ENCODE data around the gene CACNA1E. TPM values are rescaled to one million over a fixed set of nuclear protein-coding genes. Genes with fewer than 3 reads are reported as not detected.
"Not testable (repeated sequence)": the region's sequence is repeated elsewhere in the genome, so short reads cannot be mapped to it uniquely, and the experiment has no call there.

CACNA1E gene
- total and polyA plus RNA-seq, 5 donors from 2014 or later, result not detected

DNA sequence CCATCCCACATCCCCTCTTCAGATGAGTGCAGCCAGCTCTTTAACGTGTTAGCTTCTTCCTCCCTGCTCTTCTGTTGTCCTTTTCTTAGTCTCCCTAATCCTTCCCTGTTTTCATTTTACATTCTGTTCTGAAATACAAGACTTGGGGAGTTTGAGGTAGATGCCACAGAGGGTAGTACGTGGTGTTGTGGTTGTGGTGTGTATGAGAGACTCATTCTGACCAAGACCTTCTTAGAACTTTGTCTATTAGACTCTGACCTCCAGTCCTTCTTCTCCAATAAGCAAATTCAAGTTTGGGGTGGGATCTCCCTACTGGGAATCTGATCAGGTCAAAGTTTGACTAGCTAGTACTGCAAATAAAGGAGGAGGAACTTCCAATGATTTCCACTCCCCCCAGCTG, 39.5 kb downstream of the CACNA1E start:
- H3K9me3 Mint-ChIP-seq, result peaks cover 0 to 8% (median 0%) of the 10 kb centered on the region in 7 donors
- DNase-seq, result no peak
- no peaks in the 10 kb centered on the region for H3K36me3 Mint-ChIP-seq
- no peaks in the 10 kb centered on the region for H3K4me1 Mint-ChIP-seq
- Histone ChIP-seq H3K4me3 (ENCODE audit: low read depth, low read length) (no peak overlapping the region), H3K36me3 (ENCODE audit: control insufficient read depth, insufficient read depth, low read length) (no peaks in the 10 kb centered on the region), H3K27ac (ENCODE audit: insufficient read depth, low read length, poor library complexity, severe bottlenecking) (no peak overlapping the region), H3K9me3 (ENCODE audit: control insufficient read depth in 2 of 2, low read length in 2 of 2) (no peaks in the 10 kb centered on the region), H3K4me1 (ENCODE audit: control insufficient read depth, insufficient read depth, low read length, poor library complexity, severe bottlenecking) (no peaks in the 10 kb centered on the region), H3K27me3 (ENCODE audit: control insufficient read depth, insufficient read depth, low read length) (no peaks in the 10 kb centered on the region)
- no peak overlapping the region for H3K4me3 Mint-ChIP-seq
- H3K27me3 Mint-ChIP-seq, result peaks cover 20% of the 10 kb centered on the region
- peak overlapping the region in 1 of 3 donors; percentile 36 for H3K27ac Mint-ChIP-seq
- no peak for ATAC-seq (ENCODE audit: low read depth in 2 of 2)

DNA sequence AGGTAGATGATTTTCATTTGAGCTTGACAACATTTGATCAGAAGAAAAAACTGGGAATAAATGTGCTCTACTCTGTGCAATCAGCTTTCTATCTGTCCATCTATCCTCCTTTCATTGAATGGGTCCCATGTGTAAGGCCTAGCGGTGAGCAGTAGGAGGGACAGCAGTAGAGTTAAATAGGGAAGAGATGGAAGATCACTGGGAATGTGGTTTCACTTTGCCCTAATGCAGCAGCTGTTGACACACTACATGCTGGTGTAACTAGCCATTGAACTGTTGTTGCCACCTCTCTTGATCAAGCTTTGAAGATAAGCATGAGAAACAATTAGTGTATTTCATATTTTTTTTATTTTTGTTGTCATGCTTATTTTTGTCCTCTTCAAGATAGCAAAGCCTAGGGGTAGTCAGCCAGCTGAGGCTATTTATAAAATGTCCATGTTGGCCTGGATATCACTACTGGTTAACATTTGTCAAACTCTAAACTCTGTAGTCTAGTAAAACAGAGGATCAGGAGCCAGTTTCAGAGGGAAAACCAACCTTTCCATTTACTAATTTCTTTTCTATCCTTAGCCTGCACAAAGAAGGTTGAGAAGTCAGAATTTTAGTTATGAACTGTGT, 41.9 kb downstream of the CACNA1E start:
- no peaks in the 10 kb centered on the region for H3K27me3 ChIP-seq (ENCODE audit: control insufficient read depth, insufficient read depth, low read length)
- Mint-ChIP-seq H3K27me3 (peaks cover 17% of the 10 kb centered on the region), H3K4me3 (no peak overlapping the region), H3K36me3 (no peaks in the 10 kb centered on the region), H3K9me3 (peaks cover 0 to 16% (median 6%) of the 10 kb centered on the region in 7 donors), H3K27ac (no peak overlapping the region), H3K4me1 (no peaks in the 10 kb centered on the region)
- no peaks in the 10 kb centered on the region for H3K4me1 ChIP-seq (ENCODE audit: control insufficient read depth, insufficient read depth, low read length, poor library complexity, severe bottlenecking)
- H3K36me3 ChIP-seq (ENCODE audit: control insufficient read depth, insufficient read depth, low read length), result no peaks in the 10 kb centered on the region
- ATAC-seq (ENCODE audit: low read depth in 2 of 2), result no peak
- H3K27ac ChIP-seq (ENCODE audit: insufficient read depth, low read length, poor library complexity, severe bottlenecking), result no peak overlapping the region
- DNase-seq, result no peak
- H3K9me3 ChIP-seq (ENCODE audit: control insufficient read depth in 2 of 2, low read length in 2 of 2), result no peaks in the 10 kb centered on the region
- no peak overlapping the region for H3K4me3 ChIP-seq (ENCODE audit: low read depth, low read length)

DNA sequence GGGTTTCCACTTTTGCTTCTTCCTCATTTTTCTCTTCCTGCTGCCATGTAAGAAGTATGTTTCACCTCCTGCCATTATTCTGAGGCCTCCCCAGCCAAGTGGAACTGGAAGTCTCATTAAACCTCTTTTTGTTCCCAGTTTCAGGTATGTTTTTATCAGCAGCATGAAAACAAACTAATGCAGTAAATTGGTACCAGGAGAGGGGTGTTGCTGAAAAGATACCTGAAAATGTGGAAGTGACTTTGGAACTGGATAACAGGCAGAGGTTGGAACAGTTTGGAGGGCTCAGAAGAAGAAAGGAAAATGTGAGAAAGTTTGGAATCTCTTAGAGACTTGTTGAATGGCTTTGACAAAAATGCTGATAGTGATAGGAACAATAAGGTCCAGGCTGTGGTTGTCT, 44.9 kb downstream of the CACNA1E start:
- not testable (repeated sequence) for H3K4me1 ChIP-seq (ENCODE audit: control insufficient read depth, insufficient read depth, low read length, poor library complexity, severe bottlenecking); H3K36me3 ChIP-seq (ENCODE audit: control insufficient read depth, insufficient read depth, low read length); H3K27ac ChIP-seq (ENCODE audit: insufficient read depth, low read length, poor library complexity, severe bottlenecking); DNase-seq; ATAC-seq (ENCODE audit: low read depth in 2 of 2); H3K4me1 Mint-ChIP-seq; H3K27me3 ChIP-seq (ENCODE audit: control insufficient read depth, insufficient read depth, low read length); H3K9me3 ChIP-seq (ENCODE audit: control insufficient read depth in 2 of 2, low read length in 2 of 2); H3K4me3 ChIP-seq (ENCODE audit: low read depth, low read length); H3K36me3 Mint-ChIP-seq
- Mint-ChIP-seq H3K4me3 (peak overlapping the region in 1 of 4 donors; percentile 31), H3K27me3 (peaks cover 13% of the 10 kb centered on the region), H3K9me3 (peaks cover 0 to 16% (median 6%) of the 10 kb centered on the region in 7 donors), H3K27ac (peak overlapping the region in 1 of 3 donors; percentile 70)

DNA sequence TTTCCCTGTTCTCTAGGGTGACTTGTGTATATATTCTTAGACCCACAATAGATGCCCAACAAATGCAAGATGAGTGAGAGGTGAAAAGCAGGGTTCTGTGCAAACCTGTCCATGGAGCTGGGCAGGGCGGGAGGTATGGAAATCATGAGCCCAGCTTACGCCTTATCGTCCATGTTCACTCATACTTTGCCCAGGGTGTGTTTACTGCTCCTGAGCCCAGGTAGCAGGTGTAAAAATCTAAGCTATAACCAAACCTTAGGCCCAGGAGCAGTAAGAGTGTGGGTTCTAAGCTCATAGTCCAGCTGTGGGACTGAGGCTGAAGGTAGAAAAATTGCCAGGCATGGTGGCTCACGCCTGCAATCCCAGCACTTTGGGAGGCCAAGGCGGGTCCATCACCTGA, 48.1 kb downstream of the CACNA1E start:
- DNase-seq, result no peak
- no peak overlapping the region for H3K27ac ChIP-seq (ENCODE audit: insufficient read depth, low read length, poor library complexity, severe bottlenecking)
- no peak overlapping the region for H3K4me3 ChIP-seq (ENCODE audit: low read depth, low read length)
- Mint-ChIP-seq H3K9me3 (peaks cover 0 to 16% (median 6%) of the 10 kb centered on the region in 7 donors), H3K4me3 (no peak overlapping the region), H3K27ac (no peak overlapping the region), H3K27me3 (peaks cover 13% of the 10 kb centered on the region), H3K36me3 (no peaks in the 10 kb centered on the region), H3K4me1 (no peaks in the 10 kb centered on the region)
- ATAC-seq (ENCODE audit: low read depth in 2 of 2), result no peak
- H3K9me3 ChIP-seq (ENCODE audit: control insufficient read depth in 2 of 2, low read length in 2 of 2), result no peaks in the 10 kb centered on the region
- no peaks in the 10 kb centered on the region for H3K36me3 ChIP-seq (ENCODE audit: control insufficient read depth, insufficient read depth, low read length)
- H3K4me1 ChIP-seq (ENCODE audit: control insufficient read depth, insufficient read depth, low read length, poor library complexity, severe bottlenecking), result no peaks in the 10 kb centered on the region
- no peaks in the 10 kb centered on the region for H3K27me3 ChIP-seq (ENCODE audit: control insufficient read depth, insufficient read depth, low read length)

DNA sequence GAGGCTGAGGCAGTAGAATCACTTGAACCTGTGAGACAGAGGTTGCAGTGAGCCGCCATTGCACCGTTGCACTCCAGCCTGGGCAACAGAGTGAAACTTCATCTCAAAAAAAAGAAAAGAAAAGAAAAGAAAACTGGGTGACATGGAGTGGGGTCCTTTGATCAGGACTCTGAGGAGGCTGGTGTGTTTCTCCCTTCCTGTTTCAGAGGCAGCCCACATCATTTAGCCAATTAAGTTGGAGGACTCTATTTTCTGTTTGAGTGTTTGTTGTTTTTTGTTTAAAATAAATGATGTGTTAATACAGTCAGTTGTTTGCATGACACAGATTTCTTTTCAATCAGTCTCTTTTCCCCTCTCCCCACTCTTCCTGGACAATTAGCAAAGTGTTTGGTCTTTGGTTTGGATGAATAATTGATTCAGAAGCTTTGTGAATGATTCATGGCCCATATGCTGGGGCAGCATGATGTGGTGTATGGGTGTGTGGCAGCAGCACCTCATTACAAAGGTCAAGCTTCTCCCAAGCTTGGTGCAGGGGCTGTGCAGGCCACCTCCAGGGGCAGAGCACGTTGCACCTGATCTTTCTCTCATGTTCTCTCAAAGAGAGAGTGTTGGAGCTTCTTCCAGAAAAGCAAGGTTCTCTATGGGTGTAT, 48.8 kb downstream of the CACNA1E start:
- Histone ChIP-seq H3K27ac (ENCODE audit: insufficient read depth, low read length, poor library complexity, severe bottlenecking) (no peak overlapping the region), H3K4me1 (ENCODE audit: control insufficient read depth, insufficient read depth, low read length, poor library complexity, severe bottlenecking) (no peaks in the 10 kb centered on the region), H3K4me3 (ENCODE audit: low read depth, low read length) (no peak overlapping the region), H3K36me3 (ENCODE audit: control insufficient read depth, insufficient read depth, low read length) (no peaks in the 10 kb centered on the region), H3K9me3 (ENCODE audit: control insufficient read depth in 2 of 2, low read length in 2 of 2) (no peaks in the 10 kb centered on the region), H3K27me3 (ENCODE audit: control insufficient read depth, insufficient read depth, low read length) (no peaks in the 10 kb centered on the region)
- no peak for ATAC-seq (ENCODE audit: low read depth in 2 of 2)
- Mint-ChIP-seq H3K9me3 (peaks cover 0 to 16% (median 6%) of the 10 kb centered on the region in 7 donors), H3K4me3 (no peak overlapping the region), H3K36me3 (no peaks in the 10 kb centered on the region), H3K27me3 (peaks cover 9% of the 10 kb centered on the region), H3K27ac (no peak overlapping the region), H3K4me1 (no peaks in the 10 kb centered on the region)
- no peak for DNase-seq

DNA sequence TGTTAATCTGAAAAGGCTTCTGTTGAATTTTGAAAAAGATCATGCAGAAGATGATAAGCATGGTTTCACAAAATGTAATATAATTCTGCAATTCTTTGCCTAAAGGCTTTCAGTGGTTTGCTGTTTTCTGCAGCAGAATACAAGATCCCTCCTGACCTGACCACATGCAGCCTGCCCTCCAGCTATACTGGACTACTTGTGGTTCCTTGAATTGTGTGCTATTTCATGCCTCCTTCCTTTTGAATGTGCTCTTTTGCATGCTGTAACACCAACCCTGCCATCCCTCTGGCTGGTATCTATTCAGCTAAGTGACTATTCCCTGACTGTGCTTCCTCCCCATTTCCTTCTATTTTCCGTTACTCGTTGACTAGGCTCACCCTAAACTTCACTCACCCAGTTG, 55.5 kb downstream of the CACNA1E start:
- Histone ChIP-seq H3K4me3 (ENCODE audit: low read depth, low read length) (no peak overlapping the region), H3K36me3 (ENCODE audit: control insufficient read depth, insufficient read depth, low read length) (no peaks in the 10 kb centered on the region), H3K27ac (ENCODE audit: insufficient read depth, low read length, poor library complexity, severe bottlenecking) (no peak overlapping the region), H3K4me1 (ENCODE audit: control insufficient read depth, insufficient read depth, low read length, poor library complexity, severe bottlenecking) (no peaks in the 10 kb centered on the region), H3K27me3 (ENCODE audit: control insufficient read depth, insufficient read depth, low read length) (peaks cover 9% of the 10 kb centered on the region), H3K9me3 (ENCODE audit: control insufficient read depth in 2 of 2, low read length in 2 of 2) (no peaks in the 10 kb centered on the region)
- no peaks in the 10 kb centered on the region for H3K4me1 Mint-ChIP-seq
- DNase-seq, result no peak
- no peak overlapping the region for H3K27ac Mint-ChIP-seq
- no peaks in the 10 kb centered on the region for H3K36me3 Mint-ChIP-seq
- no peak overlapping the region for H3K4me3 Mint-ChIP-seq
- peaks cover 0 to 4% (median 0%) of the 10 kb centered on the region in 7 donors for H3K9me3 Mint-ChIP-seq
- ATAC-seq (ENCODE audit: low read depth in 2 of 2), result no peak
- H3K27me3 Mint-ChIP-seq, result peaks cover 22% of the 10 kb centered on the region

DNA sequence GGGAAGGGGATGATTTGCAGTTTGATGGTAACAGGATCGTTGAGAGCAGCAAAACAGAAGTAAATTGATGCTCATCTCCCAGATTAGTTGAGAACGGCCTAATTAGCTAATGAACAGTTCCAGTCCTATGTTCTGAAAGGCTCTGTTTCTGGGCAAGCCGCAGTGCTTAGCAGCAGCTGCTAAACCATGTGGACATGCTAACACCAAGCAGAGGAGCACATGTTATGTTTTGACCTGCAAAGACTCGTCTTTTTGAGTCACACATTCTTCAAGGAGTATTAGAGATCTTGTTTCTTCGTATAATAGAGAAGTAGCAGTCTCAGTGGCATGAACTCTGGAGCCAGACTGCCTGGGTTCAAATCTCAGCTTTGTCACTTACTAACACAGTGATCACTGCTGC, 58.1 kb downstream of the CACNA1E start:
- no peaks in the 10 kb centered on the region for H3K4me1 Mint-ChIP-seq
- no peak for DNase-seq
- no peaks in the 10 kb centered on the region for H3K36me3 ChIP-seq (ENCODE audit: control insufficient read depth, insufficient read depth, low read length)
- no peak overlapping the region for H3K4me3 Mint-ChIP-seq
- peaks cover 9% of the 10 kb centered on the region for H3K27me3 ChIP-seq (ENCODE audit: control insufficient read depth, insufficient read depth, low read length)
- no peak overlapping the region for H3K4me3 ChIP-seq (ENCODE audit: low read depth, low read length)
- no peaks in the 10 kb centered on the region for H3K4me1 ChIP-seq (ENCODE audit: control insufficient read depth, insufficient read depth, low read length, poor library complexity, severe bottlenecking)
- no peaks in the 10 kb centered on the region for H3K9me3 ChIP-seq (ENCODE audit: control insufficient read depth in 2 of 2, low read length in 2 of 2)
- no peaks in the 10 kb centered on the region for H3K36me3 Mint-ChIP-seq
- H3K27ac ChIP-seq (ENCODE audit: insufficient read depth, low read length, poor library complexity, severe bottlenecking), result no peak overlapping the region
- H3K9me3 Mint-ChIP-seq, result peaks cover 0 to 4% (median 0%) of the 10 kb centered on the region in 7 donors
- H3K27me3 Mint-ChIP-seq, result peaks cover 22% of the 10 kb centered on the region
- no peak overlapping the region for H3K27ac Mint-ChIP-seq
- no peak for ATAC-seq (ENCODE audit: low read depth in 2 of 2)

DNA sequence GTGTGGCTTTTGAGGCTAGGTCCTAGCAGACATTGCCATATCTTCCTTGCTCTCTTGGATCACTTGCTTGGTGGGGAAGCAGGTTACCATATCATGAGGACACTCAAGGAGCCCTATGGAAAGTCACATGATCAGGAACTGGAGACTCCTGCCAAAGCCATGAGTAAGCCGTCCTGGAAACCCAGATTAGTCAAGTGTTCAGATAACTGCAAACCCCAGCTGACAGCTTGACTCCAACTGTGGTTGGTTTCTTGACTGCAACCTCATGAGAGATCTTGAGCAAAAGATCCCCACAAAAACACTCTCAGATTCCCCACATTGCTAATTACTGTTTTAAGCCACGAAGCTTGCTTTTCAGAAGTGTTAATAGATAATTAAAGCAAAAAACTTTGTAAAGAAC, 58.6 kb downstream of the CACNA1E start:
- H3K9me3 Mint-ChIP-seq, result peaks cover 0 to 4% (median 0%) of the 10 kb centered on the region in 7 donors
- H3K27ac ChIP-seq (ENCODE audit: insufficient read depth, low read length, poor library complexity, severe bottlenecking), result no peak overlapping the region
- peaks cover 22% of the 10 kb centered on the region for H3K27me3 Mint-ChIP-seq
- H3K4me3 ChIP-seq (ENCODE audit: low read depth, low read length), result no peak overlapping the region
- no peaks in the 10 kb centered on the region for H3K36me3 Mint-ChIP-seq
- no peak overlapping the region for H3K27ac Mint-ChIP-seq
- no peak for DNase-seq
- no peaks in the 10 kb centered on the region for H3K36me3 ChIP-seq (ENCODE audit: control insufficient read depth, insufficient read depth, low read length)
- H3K9me3 ChIP-seq (ENCODE audit: control insufficient read depth in 2 of 2, low read length in 2 of 2), result no peaks in the 10 kb centered on the region
- H3K4me3 Mint-ChIP-seq, result no peak overlapping the region
- no peaks in the 10 kb centered on the region for H3K4me1 Mint-ChIP-seq
- H3K4me1 ChIP-seq (ENCODE audit: control insufficient read depth, insufficient read depth, low read length, poor library complexity, severe bottlenecking), result no peaks in the 10 kb centered on the region
- peaks cover 9% of the 10 kb centered on the region for H3K27me3 ChIP-seq (ENCODE audit: control insufficient read depth, insufficient read depth, low read length)
- ATAC-seq (ENCODE audit: low read depth in 2 of 2), result no peak
